Suprapubic skin (tissue), 4 donors: ENCODE data around the gene ACVR1B.

Experiments
- EP300 ChIP-seq: sonication (generic); formaldehyde crosslinking; IDR thresholded peaks from one replicate; pipeline ENCODE4 v1.6.1; 2017; ENCODE audit warnings: antibody characterized with exemption
- POLR2A ChIP-seq, 2 donors: fragments of 450-650 bp; IDR thresholded peaks; one replicate each; pipeline ENCODE4 v1.6.1; 2017; ENCODE audit warnings: antibody characterized with exemption in 2 of 2, mild to moderate bottlenecking in 2 of 2, moderate library complexity in 2 of 2
- POLR2AphosphoS5 ChIP-seq, 3 donors: sonication (generic); formaldehyde crosslinking; IDR thresholded peaks; one replicate each; pipeline ENCODE4 v1.6.1; 2017; ENCODE audit warnings: antibody characterized with exemption in 3 of 3
- TF ChIP-seq, protein P1 (sequence below), 2 donors: fragments of 200-600 bp in 1 of 2; fragments of 450-650 bp in 1 of 2; sonication (generic) in 1 of 2; IDR thresholded peaks; one replicate each; pipeline ENCODE4 v1.5.1; 2016 to 2019; ENCODE audit warnings: antibody characterized with exemption in 2 of 2, mild to moderate bottlenecking in 1 of 2, moderate library complexity in 1 of 2

DNA sequence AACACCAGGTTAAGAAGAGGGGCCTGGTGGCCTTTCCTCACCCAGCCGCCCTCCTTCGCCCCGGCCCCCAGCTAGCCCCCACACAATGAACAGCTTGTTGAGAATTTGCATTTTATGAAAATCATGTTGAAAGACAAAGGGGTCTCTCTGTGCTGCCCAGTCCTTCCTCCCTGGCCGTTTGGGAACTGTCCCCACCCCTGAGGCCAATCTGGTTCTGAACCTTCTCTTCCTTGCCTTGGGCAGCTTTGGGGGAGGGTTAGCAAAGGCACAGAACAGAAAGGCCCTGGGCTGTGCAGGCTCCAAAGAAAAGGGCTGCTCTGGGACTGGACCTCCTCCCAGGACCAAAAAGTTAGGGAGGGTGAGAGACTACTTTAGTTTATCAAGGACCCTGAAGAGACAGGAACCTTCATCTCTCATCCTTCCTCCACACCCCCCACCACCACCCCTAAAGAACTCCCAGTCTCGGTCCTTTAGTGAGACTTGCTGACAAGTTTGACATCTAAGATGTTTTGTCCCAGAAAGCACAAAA lies 56.5 kb downstream of the ACVR1B start:
- TF ChIP-seq, protein P1, sequence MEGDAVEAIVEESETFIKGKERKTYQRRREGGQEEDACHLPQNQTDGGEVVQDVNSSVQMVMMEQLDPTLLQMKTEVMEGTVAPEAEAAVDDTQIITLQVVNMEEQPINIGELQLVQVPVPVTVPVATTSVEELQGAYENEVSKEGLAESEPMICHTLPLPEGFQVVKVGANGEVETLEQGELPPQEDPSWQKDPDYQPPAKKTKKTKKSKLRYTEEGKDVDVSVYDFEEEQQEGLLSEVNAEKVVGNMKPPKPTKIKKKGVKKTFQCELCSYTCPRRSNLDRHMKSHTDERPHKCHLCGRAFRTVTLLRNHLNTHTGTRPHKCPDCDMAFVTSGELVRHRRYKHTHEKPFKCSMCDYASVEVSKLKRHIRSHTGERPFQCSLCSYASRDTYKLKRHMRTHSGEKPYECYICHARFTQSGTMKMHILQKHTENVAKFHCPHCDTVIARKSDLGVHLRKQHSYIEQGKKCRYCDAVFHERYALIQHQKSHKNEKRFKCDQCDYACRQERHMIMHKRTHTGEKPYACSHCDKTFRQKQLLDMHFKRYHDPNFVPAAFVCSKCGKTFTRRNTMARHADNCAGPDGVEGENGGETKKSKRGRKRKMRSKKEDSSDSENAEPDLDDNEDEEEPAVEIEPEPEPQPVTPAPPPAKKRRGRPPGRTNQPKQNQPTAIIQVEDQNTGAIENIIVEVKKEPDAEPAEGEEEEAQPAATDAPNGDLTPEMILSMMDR (IDR thresholded peaks at IDR 0.05): no peak
- TF ChIP-seq EP300: no peak
- no peak for TF ChIP-seq POLR2AphosphoS5 (IDR thresholded peaks at IDR 0.05)
- no peak for TF ChIP-seq POLR2A (IDR thresholded peaks at IDR 0.05)
